Right atrium auricular region (tissue), 2 donors: Measurements from ENCODE around the gene HSFX3. TPM values are rescaled to one million over a fixed set of nuclear protein-coding genes. Genes with fewer than 3 reads are reported as not detected.

Source experiments
- DNase-seq: peaks from one replicate; pipeline ENCODE4 v3.0.0-alpha.2; 2019; ENCODE audit warnings: low spot score
- H3K27ac ChIP-seq, 2 donors: fragments of 200-600 bp; sonication (generic); 1 replicate in 1 of 2; 2 replicates in 1 of 2; pipeline ENCODE4 v1.5.1; 2016 to 2019
- H3K27me3 ChIP-seq, 2 donors: fragments of 200-600 bp; sonication (generic); one replicate each; pipeline versions ENCODE4 v1.5.1 to v1.6.0; 2017 to 2019
- H3K36me3 ChIP-seq: fragments of 200-600 bp; sonication (generic); one replicate; pipeline ENCODE4 v1.5.1; 2016
- H3K4me1 ChIP-seq, 2 donors: fragments of 200-600 bp; sonication (generic); one replicate each; pipeline versions ENCODE4 v1.5.1 to v1.6.0; 2017 to 2019
- H3K4me3 ChIP-seq, 2 donors: fragments of 200-600 bp; sonication (generic); 1 replicate in 1 of 2; 2 replicates in 1 of 2; pipeline ENCODE4 v1.5.1; 2017 to 2019; ENCODE audit warnings: mild to moderate bottlenecking in 1 of 2, moderate library complexity in 1 of 2
- H3K9me3 ChIP-seq, 2 donors: fragments of 200-600 bp; sonication (generic); one replicate each; pipeline ENCODE4 v1.5.1; 2019
- CTCF ChIP-seq, 2 donors: fragments of 200-600 bp; sonication (generic); IDR thresholded peaks; one replicate each; pipeline ENCODE4 v1.5.1; 2019; ENCODE audit warnings: antibody characterized with exemption in 2 of 2
- total RNA-seq, 2 donors: library from RNA; depleted of rRNA; stranded (reverse); fragments of >200 nt; gene quantifications; one replicate each; pipeline ENCODE4 v1.1.0, GENCODE V29; 2016

Gene HSFX3
- total RNA-seq, 2 donors from 2014 or later: not detected

GRCh38 chrX:149517308-149517707 lies 32.4 kb downstream of the HSFX3 start:
- H3K36me3 ChIP-seq: no peaks in the 10 kb centered on the region
- no peaks in the 10 kb centered on the region for H3K9me3 ChIP-seq
- no peaks in the 10 kb centered on the region for H3K27me3 ChIP-seq
- no peak for TF ChIP-seq CTCF (IDR thresholded peaks at IDR 0.05)
- no peak for DNase-seq
- no peak overlapping the region for H3K27ac ChIP-seq
- H3K4me3 ChIP-seq: no peak overlapping the region
- H3K4me1 ChIP-seq: no peaks in the 10 kb centered on the region

GRCh38 chrX:149516604-149517003 lies 33.1 kb downstream of the HSFX3 start:
- Histone ChIP-seq H3K9me3 (no peaks in the 10 kb centered on the region), H3K4me3 (no peak overlapping the region), H3K36me3 (no peaks in the 10 kb centered on the region), H3K27me3 (no peaks in the 10 kb centered on the region), H3K27ac (no peak overlapping the region), H3K4me1 (no peaks in the 10 kb centered on the region)
- TF ChIP-seq CTCF (IDR thresholded peaks at IDR 0.05): no peak
- no peak for DNase-seq

GRCh38 chrX:149515954-149516602 lies 33.6 kb downstream of the HSFX3 start:
- Histone ChIP-seq H3K27me3 (no peaks in the 10 kb centered on the region), H3K4me3 (no peak overlapping the region), H3K36me3 (no peaks in the 10 kb centered on the region), H3K9me3 (no peaks in the 10 kb centered on the region), H3K27ac (no peak overlapping the region), H3K4me1 (no peaks in the 10 kb centered on the region)
- no peak for TF ChIP-seq CTCF (IDR thresholded peaks at IDR 0.05)
- no peak for DNase-seq

GRCh38 chrX:149513825-149514428 lies 35.8 kb downstream of the HSFX3 start:
- Histone ChIP-seq H3K4me1 (no peaks in the 10 kb centered on the region), H3K4me3 (no peak overlapping the region), H3K36me3 (no peaks in the 10 kb centered on the region), H3K9me3 (no peaks in the 10 kb centered on the region), H3K27ac (no peak overlapping the region), H3K27me3 (no peaks in the 10 kb centered on the region)
- no peak for TF ChIP-seq CTCF (IDR thresholded peaks at IDR 0.05)
- DNase-seq: no peak

GRCh38 chrX:149512225-149512885 lies 37.4 kb downstream of the HSFX3 start:
- no peaks in the 10 kb centered on the region for H3K4me1 ChIP-seq
- H3K9me3 ChIP-seq: no peaks in the 10 kb centered on the region
- TF ChIP-seq CTCF (IDR thresholded peaks at IDR 0.05): peak; percentile 27 to 67
- no peak overlapping the region for H3K27ac ChIP-seq
- H3K4me3 ChIP-seq: no peak overlapping the region
- no peaks in the 10 kb centered on the region for H3K27me3 ChIP-seq
- H3K36me3 ChIP-seq: no peaks in the 10 kb centered on the region
- DNase-seq: peak; percentile 67
